Measurements from ENCODE around the gene MMP25. TPM values are rescaled to one million over a fixed set of nuclear protein-coding genes. Genes with fewer than 3 reads are reported as not detected.
A peak's percentile ranks its signal among the peaks of the same experiment; 100 is the strongest.

The MMP25 gene, protein sequence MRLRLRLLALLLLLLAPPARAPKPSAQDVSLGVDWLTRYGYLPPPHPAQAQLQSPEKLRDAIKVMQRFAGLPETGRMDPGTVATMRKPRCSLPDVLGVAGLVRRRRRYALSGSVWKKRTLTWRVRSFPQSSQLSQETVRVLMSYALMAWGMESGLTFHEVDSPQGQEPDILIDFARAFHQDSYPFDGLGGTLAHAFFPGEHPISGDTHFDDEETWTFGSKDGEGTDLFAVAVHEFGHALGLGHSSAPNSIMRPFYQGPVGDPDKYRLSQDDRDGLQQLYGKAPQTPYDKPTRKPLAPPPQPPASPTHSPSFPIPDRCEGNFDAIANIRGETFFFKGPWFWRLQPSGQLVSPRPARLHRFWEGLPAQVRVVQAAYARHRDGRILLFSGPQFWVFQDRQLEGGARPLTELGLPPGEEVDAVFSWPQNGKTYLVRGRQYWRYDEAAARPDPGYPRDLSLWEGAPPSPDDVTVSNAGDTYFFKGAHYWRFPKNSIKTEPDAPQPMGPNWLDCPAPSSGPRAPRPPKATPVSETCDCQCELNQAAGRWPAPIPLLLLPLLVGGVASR
- 0.63 TPM for total RNA-seq

GRCh38 chr16:3045758-3046640 lies at the start of gene MMP25:
MMP25 (plus strand) TSS chr16:3046561; CDS start chr16:3046918, 357 bp downstream.

GRCh38 chr16:3012828-3013420 lies 33.4 kb upstream of the MMP25 start, which contains the start of gene CLDN9:
CLDN9 (plus strand) TSS chr16:3012923; CDS start chr16:3013363, 440 bp downstream.

GRCh38 chr16:3017794-3018506 lies 28.4 kb upstream of the MMP25 start, which contains the start of gene CLDN6:
CLDN6 (minus strand) TSS chr16:3018183; CDS start chr16:3016021, 2,162 bp downstream.

DNA sequence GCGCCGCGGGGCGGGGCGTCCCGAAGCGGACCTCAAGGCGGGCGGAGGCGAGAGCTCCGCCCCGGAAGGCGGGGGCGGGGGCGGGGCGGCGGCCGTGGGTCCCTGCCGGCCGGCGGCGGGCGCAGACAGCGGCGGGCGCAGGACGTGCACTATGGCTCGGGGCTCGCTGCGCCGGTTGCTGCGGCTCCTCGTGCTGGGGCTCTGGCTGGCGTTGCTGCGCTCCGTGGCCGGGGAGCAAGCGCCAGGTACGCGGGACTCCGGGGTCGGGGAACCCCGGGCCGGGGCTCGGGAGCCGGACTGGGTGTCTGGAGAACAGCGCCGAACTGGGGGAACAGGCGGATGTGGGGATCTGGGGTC lies 26.1 kb upstream of the MMP25 start, which contains the start of gene TNFRSF12A:
TNFRSF12A (plus strand) TSS at position 122 of the 357 bp plus-strand sequence; CDS start at position 152, 30 bp downstream.

DNA sequence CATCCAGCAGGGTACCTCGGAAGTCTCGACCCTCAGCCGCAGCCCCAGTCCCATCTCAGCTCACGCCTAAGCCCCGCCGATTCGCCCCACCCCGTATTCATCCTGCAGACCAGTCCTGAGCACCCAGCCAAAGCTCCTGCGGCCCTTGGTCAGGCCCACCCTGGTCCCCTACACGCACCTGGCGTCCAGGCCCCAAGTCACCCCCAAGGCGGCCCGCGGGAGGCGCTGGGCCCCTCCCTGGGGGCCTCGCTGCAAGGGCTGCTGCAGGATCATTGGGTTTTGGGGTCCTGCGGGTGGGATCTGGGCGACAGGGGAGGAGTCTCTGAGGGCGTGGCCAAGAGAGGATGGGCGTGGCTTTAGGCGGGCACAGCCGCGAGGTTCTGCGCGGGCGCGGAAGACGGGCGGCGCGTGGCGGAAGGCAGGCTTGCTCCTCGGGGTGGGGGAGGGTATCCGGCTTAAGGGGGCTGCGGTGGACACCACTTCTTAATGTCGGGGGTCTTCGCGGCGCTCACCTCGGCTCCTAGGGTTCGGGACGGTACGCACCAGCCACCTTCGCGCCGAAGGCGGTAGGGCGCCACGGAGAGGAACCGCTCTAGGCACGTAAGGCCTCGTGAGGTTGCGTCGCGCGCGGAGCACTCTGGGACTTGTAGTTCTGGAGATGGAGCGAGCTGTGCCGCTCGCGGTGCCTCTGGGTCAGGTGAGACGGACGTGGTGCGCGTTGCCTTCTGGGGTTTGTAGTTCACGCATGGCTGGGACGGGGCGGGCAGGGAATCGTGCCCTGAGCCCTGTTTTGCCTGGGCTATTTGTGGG lies 22.5 kb upstream of the MMP25 start, which contains the start of the genes HCFC1R1 and THOC6:
HCFC1R1 (minus strand) TSS at position 274 of the 810 bp plus-strand sequence; CDS start at position 273, 1 bp downstream.
THOC6 (plus strand) TSS at position 367 of the 810 bp plus-strand sequence; CDS start at position 659, 292 bp downstream.

GRCh38 chr16:3036726-3037315 lies 9.5 kb upstream of the MMP25 start, which contains the start of gene BICDL2:
BICDL2 (minus strand) TSS chr16:3036944; CDS start chr16:3035496, 1,448 bp downstream.

DNA sequence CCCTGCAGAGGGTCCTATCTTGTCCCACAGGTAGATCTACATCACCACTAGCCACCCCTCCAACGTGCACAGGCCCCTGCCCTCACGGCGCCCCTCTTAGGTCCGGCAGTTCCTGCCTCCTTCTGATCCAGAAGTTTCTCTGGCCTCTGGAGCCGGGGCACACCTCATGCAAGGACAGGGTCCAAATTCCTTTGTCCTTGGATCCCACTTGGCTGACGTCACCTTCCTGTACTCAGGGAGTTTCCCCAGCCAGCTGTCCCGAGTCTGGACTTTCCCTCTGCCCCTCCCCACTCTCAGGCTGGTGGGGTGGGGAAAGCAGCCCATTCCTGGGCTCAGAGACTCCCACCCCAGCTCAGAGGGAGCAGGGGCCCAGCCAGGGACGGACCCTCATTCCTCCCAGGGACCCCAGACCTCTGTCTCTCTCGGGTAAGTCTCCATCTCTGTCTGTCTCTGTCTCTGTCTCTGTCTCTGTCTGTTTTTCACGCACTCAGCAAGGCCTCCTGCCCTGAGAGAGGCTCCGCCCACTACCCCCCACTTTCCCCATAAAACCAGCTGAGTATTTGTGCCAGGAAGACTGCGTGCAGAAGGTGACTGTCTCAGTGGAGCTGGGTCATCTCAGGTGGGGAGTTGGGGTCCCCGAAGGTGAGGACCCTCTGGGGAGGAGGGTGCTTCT lies 18.8 kb downstream of the MMP25 start, which contains the start of gene IL32:
IL32 (plus strand) TSS at position 572 of the 673 bp plus-strand sequence. CDS start 172 bp downstream, outside the sequence.

GRCh38 chr16:3098459-3099394 lies 52.4 kb downstream of the MMP25 start, which contains the start of gene ZSCAN10:
ZSCAN10 (minus strand) TSS chr16:3099294; CDS start chr16:3092937, 6,357 bp downstream.

Small RNA genes lying within 50 kb of the gene (small RNA-seq; reads per million reads assigned to genes)
- gene RNU1-22P (ENCODE audit: low replicate concordance) = 1.2 reads per million, percentile 72 among the genes with 10 or more reads in this experiment

Other genes starting within 250 kb of the MMP25 start
- gene PRSS41, start 248.1 kb upstream of the MMP25 start, total RNA-seq = not detected
- not detected for gene PRSS21, start 229.3 kb upstream of the MMP25 start, total RNA-seq
- gene ZG16B, start 216.3 kb upstream of the MMP25 start, total RNA-seq = not detected
- gene PRSS22, start 188.4 kb upstream of the MMP25 start, total RNA-seq = not detected
- 39.4 TPM for gene FLYWCH2, start 163.3 kb upstream of the MMP25 start, total RNA-seq
- gene FLYWCH1, start 134.6 kb upstream of the MMP25 start, total RNA-seq = 25.0 TPM
- gene KREMEN2, start 82.3 kb upstream of the MMP25 start, total RNA-seq = not detected
- 20.3 TPM for gene PAQR4, start 77.2 kb upstream of the MMP25 start, total RNA-seq
- gene PKMYT1, start 66.1 kb upstream of the MMP25 start, total RNA-seq = 5.9 TPM
- not detected for gene CLDN9, start 33.6 kb upstream of the MMP25 start, total RNA-seq
- gene CLDN6, start 28.4 kb upstream of the MMP25 start, total RNA-seq = 0.63 TPM
- not detected for gene TNFRSF12A, start 26.2 kb upstream of the MMP25 start, total RNA-seq
- 17.2 TPM for gene HCFC1R1, start 22.6 kb upstream of the MMP25 start, total RNA-seq
- 4.4 TPM for gene THOC6, start 22.5 kb upstream of the MMP25 start, total RNA-seq
- gene BICDL2, start 9.6 kb upstream of the MMP25 start, total RNA-seq = 0.31 TPM
- gene IL32, start 19.1 kb downstream of the MMP25 start, total RNA-seq = 1.6 TPM
- not detected for gene ZSCAN10, start 52.7 kb downstream of the MMP25 start, total RNA-seq
- 14.4 TPM for gene ZNF205, start 66.0 kb downstream of the MMP25 start, total RNA-seq
- 10.3 TPM for gene ZNF213, start 88.5 kb downstream of the MMP25 start, total RNA-seq
- 0.94 TPM for gene OR1F1, start 141.6 kb downstream of the MMP25 start, total RNA-seq
- 16.3 TPM for gene ZNF200, start 188.6 kb downstream of the MMP25 start, total RNA-seq
- 0.31 TPM for gene MEFV, start 210.1 kb downstream of the MMP25 start, total RNA-seq
- 55.7 TPM for gene ZNF263, start 236.9 kb downstream of the MMP25 start, total RNA-seq